HG03095 (cell line): ENCODE data around the gene SECTM1.
"Not testable (repeated sequence)": the region's sequence is repeated elsewhere in the genome, so short reads cannot be mapped to it uniquely, and the experiment has no call there.

ENCODE experiments used
- ATAC-seq: cut with Tn5 transposase; IDR thresholded peaks from one replicate; pipeline ENCODE4 v1.9.1; 2021; ENCODE audit warnings: moderate library complexity; ENCODE audit not compliant: unreplicated experiment

Gene SECTM1

GRCh38 chr17:82333279-82334171 lies at the start of gene SECTM1:
TSS of gene SECTM1 (minus strand) at chr17:82333766. CDS start at chr17:82327240, 6,526 bp downstream.
- ATAC-seq = no peak

DNA sequence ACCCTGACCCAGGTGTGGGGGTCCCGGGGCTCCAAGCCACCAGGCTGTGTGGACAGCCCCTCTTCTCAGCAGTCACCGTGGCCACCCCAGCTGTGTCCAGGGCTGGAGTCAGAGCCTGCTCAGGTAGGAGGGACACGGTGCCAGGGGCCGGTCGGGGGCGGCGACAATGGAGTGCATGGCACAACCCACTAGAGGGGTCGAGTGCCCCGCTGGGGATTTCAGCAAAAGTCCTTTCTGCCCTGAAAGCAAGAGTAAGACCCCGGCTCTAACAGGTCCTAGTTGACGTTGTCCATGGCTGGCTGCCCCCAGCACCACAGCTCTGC lies 49.3 kb upstream of the SECTM1 start:
- no peak for ATAC-seq

DNA sequence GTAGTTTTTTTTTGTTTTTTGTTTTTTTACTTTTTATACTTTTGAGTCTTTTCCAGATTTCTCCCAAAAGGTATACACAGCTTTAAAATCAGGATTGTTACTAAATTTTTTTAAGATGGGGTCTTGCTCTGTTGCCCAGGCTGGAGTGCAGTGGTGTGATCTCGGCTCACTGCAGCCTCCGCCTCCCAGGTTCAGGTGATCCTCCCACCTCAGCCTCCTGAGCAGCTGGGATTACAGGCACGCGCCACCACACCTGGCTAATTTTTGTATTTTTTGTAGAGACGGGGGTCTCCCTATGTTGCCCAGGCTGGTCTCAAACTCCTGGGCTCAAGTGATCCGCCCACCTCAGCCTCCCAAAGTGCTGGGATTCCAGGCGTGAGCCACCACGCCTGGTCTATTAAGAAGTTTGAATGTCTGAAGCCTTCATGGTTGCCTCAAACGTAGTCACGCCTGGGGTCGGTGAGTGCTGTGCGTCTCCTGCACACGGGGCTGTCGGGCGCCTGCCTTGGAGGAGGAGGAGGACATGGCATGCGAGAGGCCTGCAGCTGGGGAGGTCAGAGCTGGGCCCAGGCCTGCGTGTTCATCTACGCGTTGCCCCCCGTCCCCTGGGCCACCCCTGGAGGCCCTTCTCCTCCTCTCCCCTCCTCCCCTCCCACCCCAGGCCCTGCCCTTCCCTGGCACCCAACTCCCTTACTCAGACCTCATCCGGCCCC lies 48.8 kb upstream of the SECTM1 start:
- not testable (repeated sequence) for ATAC-seq

DNA sequence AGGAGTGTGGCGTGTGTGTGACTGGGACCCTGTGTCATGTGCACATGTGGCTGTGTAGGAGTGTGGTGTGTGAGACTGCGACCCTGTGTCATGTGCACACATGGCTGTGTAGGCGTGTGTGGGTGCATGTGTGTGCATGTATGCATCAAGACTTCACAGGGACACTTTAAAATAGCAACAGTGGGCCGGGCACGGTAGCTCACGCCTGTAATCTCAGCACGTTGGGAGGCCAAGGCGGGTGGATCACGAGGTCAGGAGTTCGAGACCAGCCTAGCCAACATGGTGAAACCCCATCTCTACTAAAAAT lies 48.1 kb upstream of the SECTM1 start:
- not testable (repeated sequence) for ATAC-seq

DNA sequence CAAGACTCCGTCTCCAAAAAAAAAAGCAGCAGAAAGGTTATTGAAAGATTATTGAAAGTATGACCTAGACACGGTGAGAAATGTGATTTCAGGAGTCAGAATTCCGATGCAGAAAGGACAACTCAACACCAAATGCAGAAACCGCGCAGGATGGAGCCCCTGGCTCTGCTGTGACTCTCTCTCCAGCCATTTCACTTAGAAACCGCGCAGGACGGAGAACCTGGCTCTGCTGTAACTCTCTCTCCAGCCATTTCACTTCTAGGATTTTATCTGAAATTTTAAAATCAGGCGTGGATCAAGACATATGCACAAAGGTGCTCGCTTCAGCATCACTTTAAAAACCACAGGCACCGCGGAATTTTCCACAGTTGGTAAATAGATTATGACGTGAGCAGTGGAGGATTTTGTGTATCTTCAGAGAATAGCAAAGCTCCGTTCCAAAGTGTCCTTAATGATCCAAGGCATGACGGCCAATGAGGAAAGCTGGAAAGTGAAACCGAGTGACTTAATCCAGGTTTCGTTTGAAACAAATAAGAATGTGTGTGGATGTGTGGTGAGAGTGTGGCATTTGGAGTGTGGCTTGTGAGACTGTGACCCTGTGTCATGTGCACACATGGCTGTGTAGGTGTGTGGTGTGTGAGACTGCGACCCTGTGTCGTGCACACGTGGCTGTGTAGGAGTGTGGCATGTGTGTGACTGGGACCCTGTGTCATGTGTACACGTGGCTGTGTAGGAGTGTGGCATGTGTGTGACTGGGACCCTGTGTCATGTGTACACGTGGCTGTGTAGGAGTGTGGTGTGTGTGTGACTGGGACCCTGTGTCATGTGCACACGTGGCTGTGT lies 47.5 kb upstream of the SECTM1 start:
- ATAC-seq = no peak

GRCh38 chr17:82378741-82379021 lies 45.1 kb upstream of the SECTM1 start:
- no peak for ATAC-seq

DNA sequence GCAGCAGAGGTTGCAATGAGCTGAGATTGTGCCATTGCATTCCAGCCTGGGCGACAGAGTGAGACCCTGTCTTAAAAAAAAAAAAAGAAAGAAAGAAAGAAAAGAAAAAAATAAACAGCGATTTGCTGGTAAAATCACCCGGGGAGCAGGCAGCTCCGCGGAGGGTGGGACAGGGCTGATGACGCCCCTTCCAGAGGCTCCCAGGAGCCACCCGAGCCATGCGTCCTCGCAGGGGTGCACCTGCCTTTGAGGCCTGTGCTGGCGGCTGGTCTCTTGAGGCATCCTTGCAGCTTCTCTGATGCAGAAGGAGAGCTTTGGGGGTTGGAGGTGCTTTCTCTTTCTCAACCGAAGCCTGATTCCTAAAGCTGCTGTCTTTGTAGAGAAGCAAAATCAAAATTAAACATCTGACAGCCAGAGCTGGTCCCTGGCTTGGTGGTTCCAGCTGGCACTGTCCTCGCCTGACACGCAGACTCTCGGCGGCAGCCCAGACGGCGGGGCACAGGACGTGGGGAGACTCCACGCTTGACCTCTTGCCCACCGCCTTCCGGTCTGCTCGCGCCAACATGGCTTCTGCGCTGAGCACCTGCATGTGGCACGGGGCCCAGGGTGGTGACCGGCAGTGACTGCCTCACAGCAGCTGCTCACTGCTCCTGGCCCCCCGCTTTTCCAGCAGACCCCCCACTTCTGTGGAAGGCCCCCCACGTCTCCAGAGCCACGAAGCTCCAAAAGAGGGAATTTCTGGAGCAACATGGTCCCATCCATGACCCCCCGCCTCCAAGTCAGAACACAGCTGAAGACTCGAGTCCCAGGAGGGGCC lies 44.6 kb upstream of the SECTM1 start:
- no peak for ATAC-seq

GRCh38 chr17:82377294-82377693 lies 43.7 kb upstream of the SECTM1 start:
- not testable (repeated sequence) for ATAC-seq

DNA sequence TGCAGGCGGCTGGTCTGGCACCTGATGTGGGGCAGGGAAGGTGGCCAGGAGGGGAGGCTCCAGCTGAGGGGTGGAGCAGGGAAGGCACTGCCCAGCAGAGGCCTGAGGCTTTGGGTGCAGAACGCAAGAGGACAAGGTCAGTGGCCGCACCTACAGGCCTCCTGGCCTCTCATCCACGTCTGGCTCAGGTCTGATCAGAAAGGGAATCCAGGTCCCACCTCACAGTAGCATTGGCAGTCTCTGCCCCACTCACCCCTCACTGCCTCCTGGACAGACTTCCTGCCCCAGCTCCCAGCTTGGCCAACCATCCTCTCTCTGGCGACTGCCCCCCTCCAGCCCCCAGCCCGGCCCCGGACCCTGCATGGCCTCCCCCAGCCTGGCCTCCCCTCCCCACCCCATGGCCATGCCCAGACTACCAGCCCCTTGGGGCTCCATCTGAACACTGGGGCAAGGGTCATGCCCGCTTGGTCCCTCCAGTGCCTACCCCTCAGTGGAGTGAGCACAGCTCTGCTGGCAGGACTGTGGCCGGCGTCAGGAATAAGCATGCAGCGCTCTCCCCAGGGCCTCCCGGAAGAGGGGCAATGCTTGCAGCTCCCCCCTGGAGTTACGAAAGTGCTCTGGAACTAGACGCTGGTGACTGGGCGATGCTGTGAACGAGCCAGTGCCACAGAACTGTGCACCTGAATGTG lies 42.6 kb upstream of the SECTM1 start:
- ATAC-seq = no peak

GRCh38 chr17:82375359-82376041 lies 41.9 kb upstream of the SECTM1 start:
- no peak for ATAC-seq

- no peak for ATAC-seq
Observed at GRCh38 chr17:82374626-82375331, 41.2 kb upstream of the SECTM1 start.

- ATAC-seq = no peak
Observed at GRCh38 chr17:82373731-82374625, 40.4 kb upstream of the SECTM1 start.

DNA sequence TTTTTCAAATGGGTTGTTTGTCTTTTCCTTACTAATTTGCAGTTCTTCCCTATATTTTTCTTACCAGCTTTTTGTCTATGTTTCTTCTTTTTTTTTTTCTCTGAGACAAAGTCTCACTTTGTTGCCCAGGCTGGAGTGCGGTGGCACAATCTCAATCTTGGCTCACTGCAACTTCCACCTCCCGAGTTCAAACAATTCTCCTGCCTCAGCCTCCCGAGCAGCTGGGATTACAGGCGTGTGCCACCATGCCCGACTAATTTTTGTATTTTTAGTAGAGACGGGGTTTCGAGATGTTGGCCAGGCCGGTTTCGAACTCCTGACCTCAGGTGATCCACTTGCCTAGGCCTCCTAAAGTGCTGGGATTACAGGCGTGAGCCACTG lies 39.5 kb upstream of the SECTM1 start:
- not testable (repeated sequence) for ATAC-seq

GRCh38 chr17:82372249-82373071 lies 38.9 kb upstream of the SECTM1 start:
- no peak for ATAC-seq

DNA sequence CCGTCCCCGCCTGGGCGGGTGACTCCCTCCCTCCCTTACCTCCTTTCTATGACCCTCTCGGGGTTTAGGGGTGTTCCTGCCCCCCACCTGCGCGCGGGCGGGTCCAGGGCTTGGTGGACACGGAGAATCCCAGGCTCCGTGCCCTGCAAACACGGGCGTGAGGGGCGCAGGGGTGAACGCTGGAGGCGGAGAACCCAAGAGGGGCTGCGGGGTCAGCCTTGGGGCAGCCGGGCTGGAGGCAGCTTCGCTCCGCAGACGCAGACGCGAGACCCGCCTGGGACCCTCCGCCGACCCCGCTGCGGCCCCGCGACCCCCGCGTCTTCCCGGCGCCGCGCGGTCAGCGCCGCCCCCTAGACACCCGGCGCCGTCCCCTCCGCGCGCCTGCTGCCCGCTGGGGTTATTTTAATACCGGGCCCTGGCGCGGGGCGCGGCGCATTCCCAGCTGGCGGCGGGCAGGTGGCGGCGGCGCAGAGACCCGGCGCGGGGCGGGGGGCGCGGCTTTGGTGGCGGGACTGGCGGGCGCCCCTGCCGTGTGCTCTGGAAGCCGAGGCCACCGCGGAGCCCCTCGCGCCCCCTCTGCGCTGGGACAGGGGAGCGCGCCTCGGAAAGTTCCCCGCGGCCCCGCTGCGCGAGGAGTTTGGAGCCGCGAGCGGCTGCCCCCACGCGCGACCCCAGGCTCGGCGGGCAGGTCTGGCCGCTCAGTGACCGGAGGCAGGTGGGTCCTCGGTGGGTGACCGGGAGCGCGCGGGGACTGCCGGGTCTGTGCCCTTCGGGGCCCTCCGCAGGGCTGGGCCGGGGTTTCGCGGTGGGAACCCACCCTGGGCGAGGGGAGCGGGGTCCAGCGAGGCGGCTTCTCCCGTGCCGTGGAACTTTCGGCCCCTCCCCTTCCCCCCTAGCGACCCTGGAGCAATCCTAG lies 38.0 kb upstream of the SECTM1 start, which contains the start of gene UTS2R:
Gene UTS2R, plus strand, starts transcription at position 433 of the 916 bp plus-strand sequence. CDS start 2,560 bp downstream, outside the sequence.
- no peak for ATAC-seq
